CD4-positive, alpha-beta T cell treated with Interleukin-6 for 4 hours (primary cell): Measurements from ENCODE around the gene NLRC5.
"Not testable (repeated sequence)": the region's sequence is repeated elsewhere in the genome, so short reads cannot be mapped to it uniquely, and the experiment has no call there.

Experiments used
- DNase-seq: peaks from one replicate; pipeline ENCODE4 v3.0.0-alpha.2; 2020; ENCODE audit warnings: mixed read lengths

NLRC5 gene

DNA sequence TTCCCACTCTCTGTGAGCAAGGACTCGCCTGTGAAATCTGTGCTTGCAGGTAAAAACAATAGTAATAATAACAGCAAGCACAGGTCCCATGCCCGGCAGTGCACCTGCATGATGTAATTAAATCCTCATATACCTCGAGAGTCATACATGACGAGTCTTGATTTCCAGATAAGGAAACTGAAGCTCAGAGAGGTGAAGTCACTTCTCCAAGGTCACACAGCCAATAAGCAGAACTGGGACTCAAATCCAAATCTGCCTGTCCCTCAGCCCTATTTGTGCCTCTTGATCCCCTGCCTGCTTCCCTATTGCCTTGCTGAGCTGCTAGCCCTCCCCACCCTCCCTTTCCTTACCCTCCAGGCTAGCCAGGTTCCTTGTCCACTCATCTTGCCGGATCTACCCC, 65.0 kb downstream of the NLRC5 start:
- DNase-seq: no peak

DNA sequence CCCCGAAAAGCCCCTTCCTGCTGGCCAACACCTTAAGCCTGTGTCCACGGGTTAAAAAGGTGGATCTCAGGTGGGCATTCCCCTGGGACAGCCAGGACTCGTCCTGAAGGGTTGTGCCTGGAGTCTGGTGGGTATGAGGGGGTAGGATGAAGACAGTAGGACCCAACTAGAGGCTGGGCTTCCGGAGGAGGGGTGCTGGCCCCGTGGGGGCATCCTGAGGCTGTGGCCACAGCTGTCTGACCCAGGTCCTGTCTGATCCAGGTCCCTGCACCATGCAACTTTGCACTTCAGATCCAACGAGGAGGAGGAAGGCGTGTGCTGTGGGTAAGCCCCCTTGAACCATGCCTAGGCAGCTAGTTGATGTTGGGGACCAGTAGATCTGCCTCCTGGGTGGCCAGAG, 65.4 kb downstream of the NLRC5 start:
- no peak for DNase-seq

DNA sequence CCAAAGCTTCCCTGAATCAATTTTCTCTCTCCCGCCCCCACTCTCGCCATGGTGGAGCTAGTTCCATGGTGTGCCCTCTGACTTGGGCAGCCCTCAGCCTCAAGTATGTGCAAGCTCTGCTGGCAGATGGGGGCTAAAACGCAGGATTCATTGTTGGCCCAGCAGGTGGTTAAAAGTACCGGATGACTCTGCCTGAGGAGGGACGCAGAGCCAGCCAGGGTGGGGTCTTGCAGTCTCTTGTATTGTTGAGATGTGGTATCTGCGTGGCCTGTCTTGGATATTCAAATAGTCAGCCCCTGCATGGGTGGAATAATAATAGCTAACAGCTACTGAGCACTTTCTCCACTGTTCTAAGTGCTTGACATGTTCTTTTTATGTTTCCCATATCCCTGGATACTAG, 66.3 kb downstream of the NLRC5 start:
- no peak for DNase-seq

DNA sequence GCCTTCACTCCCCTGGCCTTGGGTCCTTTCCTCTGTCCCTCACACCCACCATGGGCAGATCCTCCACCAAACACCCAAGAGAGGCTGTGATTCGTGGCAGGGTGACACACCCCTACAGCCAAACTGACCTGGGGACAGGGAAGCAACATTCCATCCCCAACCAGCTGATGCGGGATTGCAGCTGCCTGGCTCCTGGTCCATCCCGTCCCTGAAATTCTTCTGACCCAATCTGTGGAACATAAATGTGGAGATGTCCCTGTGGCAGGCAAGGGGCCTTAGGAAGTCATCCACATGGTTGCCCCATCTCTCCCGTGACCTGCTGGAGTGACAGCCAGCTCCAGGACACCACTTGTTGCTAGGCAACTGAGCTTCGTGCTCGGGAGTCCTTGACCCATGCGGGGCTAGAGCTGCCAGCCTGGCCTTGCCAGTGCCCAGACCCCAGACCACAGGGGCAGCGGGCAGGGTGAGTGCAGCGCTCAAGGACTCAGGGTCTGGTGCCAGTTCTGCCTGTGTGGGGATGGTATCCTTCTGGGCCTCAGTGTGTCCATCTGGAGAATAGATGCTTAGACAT, 69.0 kb downstream of the NLRC5 start:
- no peak for DNase-seq

DNA sequence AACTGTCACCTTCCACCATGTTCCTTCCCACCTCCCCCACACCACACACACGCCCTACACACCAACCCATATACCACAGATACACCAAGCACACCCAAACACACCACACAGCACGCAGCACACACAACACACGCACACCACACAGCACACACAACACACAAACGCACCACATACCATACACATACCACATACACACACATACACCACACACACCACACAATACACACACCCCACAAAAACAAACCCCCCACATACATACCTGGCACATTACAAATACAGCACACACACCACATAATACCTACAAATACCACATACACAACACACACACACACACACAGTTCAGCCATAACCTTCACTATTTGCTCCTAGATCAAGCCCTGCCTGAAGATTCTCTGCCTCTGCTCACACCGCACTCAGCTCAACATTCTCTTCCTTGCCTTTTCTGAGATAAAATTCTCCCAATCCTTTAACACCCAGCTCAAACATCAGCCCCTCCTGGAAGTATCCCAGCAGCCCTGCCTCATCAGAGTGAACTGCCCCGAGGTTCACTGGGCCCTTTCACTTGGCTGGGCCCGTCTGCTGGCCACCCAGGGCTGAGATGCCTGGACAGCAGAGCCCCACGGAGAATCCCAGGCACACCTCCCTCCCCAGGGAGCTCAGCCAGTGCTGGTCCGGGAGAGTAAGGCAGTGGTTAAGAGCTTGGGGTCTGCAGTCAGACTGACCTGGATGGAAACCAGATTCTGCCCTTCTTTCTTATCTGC, 71.1 kb downstream of the NLRC5 start:
- DNase-seq: no peak

DNA sequence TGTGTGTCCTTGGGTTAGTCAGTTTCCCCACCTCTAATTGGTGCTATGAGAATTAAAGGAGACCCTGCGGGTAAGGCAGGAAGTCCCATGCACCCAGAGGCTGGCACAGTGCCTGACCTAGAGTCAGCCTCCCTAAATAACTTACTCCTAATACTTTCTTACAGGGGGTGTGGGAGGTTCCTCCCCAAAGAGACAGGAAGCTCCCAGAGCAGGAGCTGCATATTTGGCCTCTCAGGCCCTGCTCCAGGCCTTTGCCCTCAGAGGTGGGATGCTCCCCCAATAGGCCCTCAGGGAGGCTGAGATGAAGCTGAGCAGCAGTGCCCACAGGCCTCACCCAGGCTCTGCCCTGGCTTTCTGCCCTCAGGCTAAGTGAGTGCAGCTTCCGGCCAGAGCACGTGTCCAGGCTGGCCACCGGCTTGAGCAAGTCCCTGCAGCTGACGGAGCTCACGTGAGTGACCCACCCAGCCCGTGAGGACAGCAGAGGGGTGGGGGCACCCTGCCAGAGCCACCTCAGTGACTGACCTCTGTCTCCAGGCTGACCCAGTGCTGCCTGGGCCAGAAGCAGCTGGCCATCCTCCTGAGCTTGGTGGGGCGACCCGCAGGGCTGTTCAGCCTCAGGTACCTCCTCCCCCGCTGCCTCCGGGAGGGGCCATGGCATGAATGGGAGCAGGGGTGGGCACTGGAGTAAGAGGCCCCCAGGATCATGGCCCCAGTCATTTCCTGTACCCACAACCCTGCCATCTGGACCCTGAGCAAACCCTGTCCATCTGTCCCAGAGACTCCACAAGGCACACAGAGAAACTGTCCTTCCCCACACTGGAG, 71.9 kb downstream of the NLRC5 start:
- DNase-seq: peak; percentile 28

DNA sequence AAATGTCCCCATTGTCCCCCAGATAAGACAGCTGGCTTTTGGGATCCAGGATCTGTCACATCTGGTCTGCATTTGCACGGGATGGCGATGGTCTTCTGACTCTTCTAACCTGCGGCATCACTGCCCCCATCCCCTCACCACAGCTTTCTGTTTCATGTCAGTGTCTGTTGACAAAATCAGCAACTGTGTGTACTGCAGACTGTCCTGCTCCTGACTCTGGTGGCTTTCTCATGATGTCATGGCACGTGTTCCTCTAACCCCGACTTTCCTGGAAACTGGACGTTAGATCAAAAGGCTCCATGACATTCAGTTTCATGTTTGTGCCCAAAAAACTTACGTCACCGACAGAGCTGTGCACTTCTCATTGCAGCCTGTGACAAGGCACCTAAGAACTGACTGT, 73.0 kb downstream of the NLRC5 start:
- DNase-seq: no peak

DNA sequence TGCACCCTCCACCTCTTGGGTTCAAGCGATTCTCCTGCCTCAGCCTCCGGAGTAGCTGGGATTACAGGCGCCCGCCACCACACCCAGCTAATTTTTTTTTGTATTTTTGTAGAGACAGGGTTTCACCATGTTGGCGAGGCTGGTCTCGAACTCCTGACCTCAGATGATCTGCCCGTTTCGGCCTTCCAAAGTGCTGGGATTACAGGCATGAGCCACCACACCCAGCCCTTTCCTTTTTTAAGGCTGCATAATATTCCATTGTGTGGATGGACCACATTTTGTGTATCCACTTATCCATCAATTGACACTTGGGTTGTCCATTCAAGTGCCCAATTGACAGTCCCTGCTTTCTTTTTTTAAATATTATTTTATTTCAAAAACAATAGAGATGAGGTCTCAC, 73.8 kb downstream of the NLRC5 start:
- DNase-seq: not testable (repeated sequence)

DNA sequence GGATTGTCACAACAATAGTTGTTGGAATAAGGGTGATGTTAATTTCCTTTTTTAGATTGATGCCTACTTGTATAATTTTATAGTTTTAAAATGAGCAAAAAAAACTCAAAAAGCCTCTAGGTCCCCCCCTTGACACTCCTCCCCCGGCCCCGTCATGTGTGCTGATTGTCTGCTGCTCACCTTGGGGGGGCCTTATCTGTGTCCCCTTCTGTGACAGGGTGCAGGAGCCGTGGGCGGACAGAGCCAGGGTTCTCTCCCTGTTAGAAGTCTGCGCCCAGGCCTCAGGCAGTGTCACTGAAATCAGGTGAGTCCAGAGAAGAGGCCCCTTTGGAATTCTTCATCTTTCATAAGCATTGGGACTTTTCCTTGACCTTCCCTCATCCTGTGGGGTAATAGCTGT, 75.6 kb downstream of the NLRC5 start:
- DNase-seq: peak; percentile 0

DNA sequence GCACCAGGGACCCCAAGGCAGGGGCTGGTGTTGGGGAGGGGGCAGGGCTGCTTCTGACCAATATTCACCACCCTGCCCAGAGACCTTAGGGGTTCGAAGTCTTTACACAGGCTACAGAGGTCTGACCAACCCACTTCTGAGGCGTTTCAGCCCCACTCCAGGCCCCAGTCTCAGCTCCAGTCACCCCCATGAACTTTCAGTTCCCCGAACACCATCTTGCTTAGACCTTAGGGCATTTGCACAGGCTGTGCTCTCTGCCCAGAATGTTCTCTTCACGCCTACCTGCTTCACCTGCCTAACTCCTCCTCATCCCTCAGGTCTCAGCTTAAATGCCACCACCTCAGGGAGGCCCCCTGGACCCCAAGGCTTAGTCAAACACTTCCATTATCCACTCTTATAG, 77.3 kb downstream of the NLRC5 start:
- DNase-seq: peak; percentile 0

DNA sequence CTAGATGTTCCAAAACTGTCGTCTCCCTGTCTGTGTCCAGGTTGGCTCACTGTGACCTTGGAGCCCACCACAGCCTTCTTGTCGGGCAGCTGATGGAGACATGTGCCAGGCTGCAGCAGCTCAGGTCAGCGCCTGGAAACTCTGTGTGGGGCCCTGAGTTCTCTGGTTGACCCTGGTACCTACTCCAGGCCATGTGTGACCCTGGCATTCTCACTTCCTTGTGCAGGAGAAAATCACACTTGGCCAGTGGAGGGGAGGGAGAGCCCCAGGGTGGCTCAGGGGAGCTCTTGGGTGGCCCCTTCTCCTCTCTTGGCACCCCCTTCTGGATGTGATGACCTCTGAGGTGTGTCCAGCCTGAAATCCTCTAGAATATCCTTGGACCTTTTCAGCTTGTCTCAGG, 78.0 kb downstream of the NLRC5 start:
- DNase-seq: peak; percentile 0

DNA sequence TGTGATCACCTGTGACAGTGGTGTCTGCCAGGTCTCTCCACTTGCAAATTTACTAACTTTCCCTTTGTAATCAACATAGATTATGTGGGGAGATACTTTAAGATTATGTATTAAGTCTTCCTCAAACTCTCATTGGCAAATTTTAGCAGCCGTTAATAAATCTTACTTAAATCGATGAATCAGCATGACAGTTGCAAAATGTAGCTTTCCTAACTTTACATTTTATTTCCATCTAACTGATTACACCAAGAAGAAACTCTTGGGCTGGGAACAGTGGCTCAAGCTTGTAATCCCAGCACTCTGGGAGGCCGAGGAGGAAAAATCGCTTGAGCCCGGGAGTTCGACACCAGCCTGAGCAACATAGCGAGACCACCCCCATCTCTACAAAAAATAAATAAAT, 79.7 kb downstream of the NLRC5 start:
- no peak for DNase-seq

DNA sequence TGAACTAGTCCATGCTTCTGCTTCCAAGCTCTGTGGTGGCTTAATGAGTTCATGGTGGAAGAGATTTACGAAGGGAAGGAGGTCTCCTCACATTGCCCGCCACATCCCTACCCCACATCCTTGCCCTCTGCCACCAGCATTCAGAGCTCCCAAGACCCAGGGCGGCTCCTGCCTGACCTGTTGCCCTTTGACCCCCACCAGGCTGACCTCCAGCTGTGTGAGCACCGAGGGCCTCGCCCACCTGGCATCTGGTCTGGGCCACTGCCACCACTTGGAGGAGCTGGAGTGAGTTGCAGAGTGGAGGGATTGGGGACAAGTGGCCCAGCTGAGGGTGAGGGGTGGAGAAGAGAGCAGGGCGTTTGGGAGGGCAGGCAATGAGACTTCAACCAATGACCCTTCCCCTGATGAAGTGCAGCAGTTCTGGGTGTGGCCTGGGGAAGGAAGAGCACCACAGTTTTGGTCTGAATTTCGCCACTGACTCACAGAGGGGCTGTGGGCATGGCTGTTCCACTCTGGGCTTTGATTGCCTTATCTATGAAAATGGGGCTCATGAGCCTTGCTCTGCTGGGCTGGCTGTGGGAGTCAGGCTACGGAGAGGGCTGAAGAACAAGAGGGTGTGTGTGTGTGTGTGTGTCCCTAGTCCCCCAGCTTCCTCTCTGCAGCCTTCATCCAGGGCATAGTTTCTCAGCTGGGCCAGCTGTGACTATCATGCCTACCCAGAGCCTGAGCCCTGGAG, 80.4 kb downstream of the NLRC5 start:
- peak; percentile 0 for DNase-seq

DNA sequence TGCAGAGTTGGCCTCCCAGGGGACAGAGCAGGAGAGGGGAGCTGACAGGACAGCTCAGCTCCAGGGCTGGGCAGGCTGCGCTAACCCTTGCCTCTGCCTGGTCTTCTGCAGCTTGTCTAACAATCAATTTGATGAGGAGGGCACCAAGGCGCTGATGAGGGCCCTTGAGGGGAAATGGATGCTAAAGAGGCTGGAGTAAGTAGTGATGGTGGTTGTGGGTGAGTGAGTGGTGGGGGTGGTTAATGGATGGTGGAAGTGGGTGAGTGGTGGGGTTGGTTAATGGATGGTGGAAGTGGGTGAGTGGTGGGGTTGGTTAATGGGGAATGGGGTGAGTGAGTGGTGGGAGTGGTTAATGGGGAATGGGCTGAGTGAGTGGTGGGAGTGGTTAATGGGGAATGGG, 81.1 kb downstream of the NLRC5 start:
- DNase-seq: peak; percentile 1

DNA sequence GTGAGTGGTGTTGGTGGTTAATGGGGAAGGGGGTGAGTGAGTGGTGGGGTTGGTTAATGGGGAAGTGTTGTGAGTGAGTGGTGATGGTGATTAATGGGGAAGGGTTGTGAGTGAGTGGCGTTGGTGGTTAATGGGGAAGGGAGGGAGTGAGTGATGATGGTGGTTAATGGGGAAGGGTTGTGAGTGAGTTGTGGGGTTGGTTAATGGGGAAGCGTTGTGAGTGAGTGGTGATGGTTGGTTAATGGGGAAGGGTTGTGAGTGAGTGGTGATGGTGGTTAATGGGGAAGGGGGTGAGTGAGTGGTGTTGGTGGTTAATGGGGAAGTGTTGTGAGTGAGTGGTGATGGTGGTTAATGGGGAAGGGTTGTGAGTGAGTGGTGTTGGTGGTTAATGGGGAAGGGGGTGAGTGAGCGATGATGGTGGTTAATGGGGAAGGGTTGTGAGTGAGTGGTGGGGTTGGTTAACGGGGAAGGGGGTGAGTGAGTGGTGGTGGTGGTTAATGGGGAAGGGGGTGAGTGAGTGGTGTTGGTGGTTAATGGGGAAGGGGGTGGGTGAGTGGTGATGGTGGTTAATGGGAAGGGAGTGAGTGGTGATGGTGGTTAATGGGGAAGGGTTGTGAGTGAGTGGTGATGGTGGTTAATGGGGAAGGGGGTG, 81.8 kb downstream of the NLRC5 start:
- peak; percentile 1 for DNase-seq

DNA sequence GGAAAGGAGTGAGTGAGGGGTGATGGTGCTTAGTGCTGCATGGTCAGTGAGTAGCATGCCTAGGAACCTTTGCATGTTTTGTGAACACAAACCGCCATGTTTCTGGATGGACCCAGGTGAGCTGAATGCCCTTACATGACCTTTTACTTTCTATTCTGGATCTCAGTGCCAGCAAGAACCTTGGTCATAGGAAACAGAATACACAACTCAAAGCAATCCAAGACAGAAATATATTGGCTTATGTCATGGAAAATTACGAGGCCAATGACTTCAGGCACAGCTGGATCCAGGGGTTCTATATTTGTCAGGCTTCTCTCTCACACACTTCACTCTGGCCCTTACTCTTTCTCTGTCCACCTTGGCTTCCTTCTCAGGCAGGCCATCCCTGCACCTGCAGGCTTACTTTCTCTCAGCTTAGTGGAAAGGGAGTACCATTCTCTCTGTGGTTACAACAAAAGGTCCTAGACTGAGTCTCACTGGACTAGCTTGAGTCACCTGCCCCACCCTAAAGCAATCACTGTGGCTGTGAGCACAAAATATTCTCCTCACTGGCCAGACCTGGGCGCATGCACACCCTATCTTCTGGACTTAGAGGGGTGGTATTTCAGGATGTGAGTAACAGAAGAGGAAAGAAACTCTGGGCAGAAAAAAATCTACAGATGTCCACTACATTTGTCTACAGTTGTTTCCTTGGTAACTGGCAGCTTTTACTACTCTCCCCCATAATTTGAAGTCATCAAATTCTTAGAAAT, 82.7 kb downstream of the NLRC5 start:
- peak; percentile 0 for DNase-seq

DNA sequence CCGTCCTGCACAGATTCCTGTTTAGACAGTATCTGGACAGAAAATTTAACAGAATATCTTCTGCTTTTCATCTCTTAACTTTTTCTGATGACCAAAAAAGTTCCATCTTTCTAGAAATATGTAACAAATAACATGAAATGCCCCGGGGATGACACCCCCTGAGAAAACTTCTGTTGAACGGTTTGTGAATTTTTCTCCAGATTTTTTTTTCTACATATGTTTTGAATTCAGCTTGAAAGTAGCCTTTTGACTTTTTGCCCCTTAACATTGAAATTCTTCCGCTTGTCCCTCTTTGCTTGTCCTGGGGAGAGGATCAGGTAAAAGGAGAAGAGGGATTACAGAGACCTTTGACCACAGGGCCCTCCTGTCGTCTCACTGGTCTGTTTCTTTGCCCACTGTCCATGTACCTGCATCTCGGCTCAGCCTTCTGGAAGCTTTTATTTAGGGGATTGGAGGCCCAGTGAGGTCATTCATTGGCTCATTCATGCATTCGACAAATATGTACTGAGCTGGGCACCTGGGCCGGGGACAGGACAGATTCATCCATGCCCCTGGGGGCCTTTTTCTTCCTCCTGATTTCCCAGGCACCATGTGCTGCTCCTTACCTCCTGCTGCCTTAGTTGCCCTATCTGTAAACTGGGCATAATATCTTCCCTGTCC, 83.4 kb downstream of the NLRC5 start:
- peak; percentile 1 for DNase-seq

DNA sequence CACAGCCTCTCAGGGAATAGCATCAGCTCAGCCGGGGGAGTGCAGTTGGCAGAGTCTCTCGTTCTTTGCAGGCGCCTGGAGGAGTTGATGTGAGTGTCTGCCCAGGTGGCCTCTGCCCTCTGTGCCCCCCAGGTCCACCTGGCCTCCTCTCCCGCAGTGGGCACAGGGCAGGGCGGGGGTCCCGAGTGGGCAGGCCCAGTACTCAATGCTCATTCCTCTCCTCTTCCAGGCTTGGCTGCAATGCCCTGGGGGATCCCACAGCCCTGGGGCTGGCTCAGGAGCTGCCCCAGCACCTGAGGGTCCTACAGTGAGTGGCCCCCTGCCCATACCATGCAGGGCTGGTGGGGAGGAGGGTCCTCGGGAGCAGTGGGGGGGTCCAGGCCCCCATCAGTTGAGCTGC, 88.4 kb downstream of the NLRC5 start:
- no peak for DNase-seq

DNA sequence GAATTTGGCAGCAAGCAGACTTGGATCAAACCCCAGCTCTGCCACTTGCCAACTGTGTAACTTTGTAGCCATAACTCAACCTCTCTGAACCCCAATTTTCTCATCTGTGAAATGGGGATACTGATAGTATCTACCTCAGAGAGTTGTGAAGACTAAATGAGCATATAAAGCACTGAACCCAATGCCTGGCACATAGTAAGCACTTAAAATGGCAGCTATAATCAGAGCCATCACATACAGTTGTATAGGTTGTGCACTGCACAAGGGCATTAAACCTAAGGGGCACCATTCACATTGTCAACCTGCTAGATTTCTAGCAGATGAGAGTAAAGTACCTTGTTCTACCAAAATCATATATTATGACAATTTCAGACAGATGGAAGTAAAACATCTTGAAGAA, 92.4 kb downstream of the NLRC5 start:
- no peak for DNase-seq

DNA sequence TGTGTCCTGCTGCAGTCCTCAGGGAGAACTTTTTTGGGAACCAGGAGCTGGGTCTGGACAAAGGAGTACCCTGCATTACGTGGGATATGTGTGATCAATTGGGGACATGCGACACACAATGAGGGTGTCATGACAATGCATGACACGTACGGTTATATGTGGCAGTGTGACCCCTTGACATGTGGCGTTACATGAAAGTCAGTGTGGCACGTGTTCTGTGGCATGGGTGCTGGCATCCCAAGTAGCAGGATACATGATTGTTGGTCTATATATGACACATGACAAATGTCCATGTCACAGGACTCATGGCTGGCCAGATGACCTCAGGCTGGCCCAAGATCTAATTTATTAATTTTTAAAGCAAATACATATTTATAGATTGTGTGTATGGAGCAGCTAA, 93.3 kb downstream of the NLRC5 start:
- no peak for DNase-seq

DNA sequence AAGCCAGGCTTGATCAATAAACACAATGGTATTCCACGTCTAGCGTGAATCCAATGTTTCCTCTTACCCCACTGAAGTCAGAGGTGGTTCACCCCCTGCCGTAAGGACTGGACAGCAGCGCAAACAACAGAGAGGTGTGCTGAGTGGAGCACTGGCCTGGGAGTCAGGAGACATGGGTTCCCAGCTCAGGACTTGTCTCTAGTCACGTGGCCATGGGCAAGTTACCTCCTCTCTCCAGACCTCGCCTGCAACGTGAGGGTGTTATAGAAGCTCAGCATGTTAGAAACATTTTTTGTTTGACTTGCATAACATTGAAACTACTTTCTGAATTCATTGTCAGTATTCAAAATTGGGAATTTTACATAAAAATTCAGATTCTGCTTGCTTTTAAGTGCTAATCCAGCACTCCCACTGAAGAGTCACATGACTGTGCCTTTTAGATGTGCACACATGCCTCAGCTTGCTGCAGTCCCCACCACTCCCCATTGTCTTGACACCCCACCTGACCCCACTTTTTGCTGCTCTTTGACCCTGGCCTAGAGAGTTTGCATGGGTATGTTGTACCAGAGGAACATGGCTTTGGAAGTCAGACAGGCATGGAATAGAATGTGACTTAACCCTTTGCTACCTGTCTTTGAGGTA, 94.2 kb downstream of the NLRC5 start:
- DNase-seq: no peak
